GM23338 (cell line): Measurements from ENCODE around the gene ARFGEF2. TPM values are rescaled to one million over a fixed set of nuclear protein-coding genes. Genes with fewer than 3 reads are reported as not detected.

Experiments used
- ATAC-seq: fragments of 200-7000 bp; cut with Tn5 transposase; 3 replicates; pipeline ENCODE4 v1.9.1; 2020
- DNase-seq: peaks from one replicate; pipeline ENCODE4 v3.0.0-alpha.2; 2015; ENCODE audit warnings: low spot score
- H2AFZ ChIP-seq: fragments of 200-600 bp; sonication (generic); 2 replicates; pipeline ENCODE4 v1.8.0; 2016; ENCODE audit warnings: antibody characterized with exemption, mild to moderate bottlenecking, moderate library complexity
- H3F3A ChIP-seq: fragments of 200-600 bp; sonication (generic); replicated peaks from 2 replicates; pipeline ENCODE4 v1.8.0; 2017; ENCODE audit warnings: antibody characterized with exemption, mixed run types, low read depth
- H3K27ac ChIP-seq: fragments of 200-600 bp; sonication (generic); 2 replicates; pipeline ENCODE4 v1.6.1; 2016; ENCODE audit warnings: low read depth
- H3K27me3 ChIP-seq: fragments of 200-600 bp; sonication (generic); 2 replicates; pipeline ENCODE4 v1.8.0; 2016; ENCODE audit warnings: mild to moderate bottlenecking, mixed run types, moderate library complexity; ENCODE audit not compliant: insufficient read depth
- H3K36me3 ChIP-seq: fragments of 200-600 bp; sonication (generic); 2 replicates; pipeline ENCODE4 v1.8.0; 2016; ENCODE audit warnings: mild to moderate bottlenecking; ENCODE audit not compliant: insufficient read depth
- H3K4me1 ChIP-seq: fragments of 200-600 bp; sonication (generic); 2 replicates; pipeline ENCODE4 v1.8.0; 2016; ENCODE audit warnings: mild to moderate bottlenecking, moderate library complexity; ENCODE audit not compliant: insufficient read depth
- H3K4me2 ChIP-seq: fragments of 200-600 bp; sonication (generic); 2 replicates; pipeline ENCODE4 v1.7.1; 2017; ENCODE audit warnings: mixed run types
- H3K4me3 ChIP-seq: fragments of 200-600 bp; sonication (generic); 2 replicates; pipeline ENCODE4 v1.6.1; 2016; ENCODE audit warnings: mixed run types
- H3K79me2 ChIP-seq: fragments of 200-600 bp; sonication (generic); replicated peaks from 2 replicates; pipeline ENCODE4 v1.8.0; 2017; ENCODE audit warnings: mild to moderate bottlenecking; ENCODE audit not compliant: insufficient read depth
- H3K9me2 ChIP-seq: fragments of 200-600 bp; sonication (generic); 2 replicates; pipeline ENCODE4 v1.8.0; 2017; ENCODE audit not compliant: insufficient read depth
- H4K20me1 ChIP-seq: fragments of 200-600 bp; sonication (generic); replicated peaks from 2 replicates; pipeline ENCODE4 v1.8.0; 2017; ENCODE audit warnings: mild to moderate bottlenecking; ENCODE audit not compliant: insufficient read depth
- H3K27ac Mint-ChIP-seq: 2 replicates; pipeline ENCODE4 v1.8.0; 2020; ENCODE audit warnings: inconsistent platforms, mild to moderate bottlenecking, moderate library complexity, mixed read lengths
- H3K27me3 Mint-ChIP-seq: 3 replicates; pipeline ENCODE4 v1.8.0; 2022; ENCODE audit warnings: low read depth, mild to moderate bottlenecking, moderate library complexity, mixed read lengths, inconsistent platforms; ENCODE audit not compliant: insufficient read depth, poor library complexity
- H3K36me3 Mint-ChIP-seq: 3 replicates; pipeline ENCODE4 v1.8.0; 2021; ENCODE audit warnings: low read depth, mild to moderate bottlenecking, inconsistent platforms, moderate library complexity, mixed read lengths
- H3K4me1 Mint-ChIP-seq: 3 replicates; pipeline ENCODE4 v1.8.0; 2020; ENCODE audit warnings: mild to moderate bottlenecking, inconsistent platforms, mixed read lengths
- H3K4me3 Mint-ChIP-seq: 3 replicates; pipeline ENCODE4 v1.8.0; 2021; ENCODE audit warnings: moderate library complexity, mild to moderate bottlenecking, inconsistent platforms, mixed read lengths
- H3K9me3 Mint-ChIP-seq: 3 replicates; pipeline ENCODE4 v1.8.0; 2020; ENCODE audit warnings: moderate library complexity, mild to moderate bottlenecking, inconsistent platforms, mixed read lengths
- CTCF ChIP-seq, 2 experiments: fragments of 200-600 bp in 1 of 2; sonication (generic) in 1 of 2; conservative IDR thresholded peaks; 2 replicates each; pipeline versions ENCODE4 v1.5.1 to v1.6.1; 2016 to 2017; ENCODE audit warnings: antibody characterized with exemption in 2 of 2, low read depth in 2 of 2, mild to moderate bottlenecking in 2 of 2, moderate library complexity in 1 of 2
- EZH2 ChIP-seq: fragments of 200-600 bp; sonication (generic); IDR thresholded peaks from one replicate; pipeline ENCODE4 v1.8.0; 2017; ENCODE audit warnings: antibody characterized with exemption, mild to moderate bottlenecking, low read depth; ENCODE audit not compliant: unreplicated experiment
- JUNB ChIP-seq: IDR thresholded peaks from one replicate; pipeline ENCODE4 v1.6.1; 2016; ENCODE audit warnings: antibody characterized with exemption; ENCODE audit not compliant: unreplicated experiment
- STAT1 ChIP-seq: IDR thresholded peaks from one replicate; pipeline ENCODE4 v1.6.1; 2016; ENCODE audit warnings: antibody characterized with exemption; ENCODE audit not compliant: unreplicated experiment
- ZNF462 ChIP-seq: fragments of 250-450 bp; sonication (Bioruptor Pico); IDR thresholded peaks from 2 replicates; pipeline ENCODE4 v1.5.0; 2020; ENCODE audit warnings: mild to moderate bottlenecking, moderate library complexity
- polyA plus RNA-seq: library from polyadenylated mRNA; unstranded; fragments of >200 nt; fragmentation: Nextera tagmentation; extraction: Ambion mirVana; gene quantifications from 2 replicates; pipeline ENCODE4 v1.2.1, GENCODE V29; 2016
- total RNA-seq: library from RNA; depleted of rRNA; stranded (reverse); fragments of >200 nt; shearing (Covaris generic); gene quantifications from 2 replicates; pipeline ENCODE4 v1.2.3, GENCODE V29; 2014

ARFGEF2 gene
- total and polyA plus RNA-seq, 2 experiments from 2014 or later: 7.2 to 25.5 TPM

- no peak for TF ChIP-seq ZNF462 (CRISPR knock-in tag)
- TF ChIP-seq JUNB: no peak
- TF ChIP-seq EZH2: no peak
- no peak for TF ChIP-seq CTCF (conservative IDR thresholded peaks at IDR 0.05; ENCODE audit: low read depth in 2 of 2)
- TF ChIP-seq STAT1: no peak
These were observed 31.1 kb downstream of the ARFGEF2 start (continued) for GRCh38 chr20:48952656-48953055.

GRCh38 chr20:48953653-48954052, 32.1 kb downstream of the ARFGEF2 start:
- Mint-ChIP-seq H3K27ac (no peak overlapping the region), H3K4me1 (peaks cover 4% of the 10 kb centered on the region; the same call in 2 of the 3 replicates), H3K4me3 (no peak overlapping the region), H3K9me3 (no peaks in the 10 kb centered on the region), H3K36me3 (peaks cover 39% of the 10 kb centered on the region), H3K27me3 (no peaks in the 10 kb centered on the region)
- no peak for TF ChIP-seq JUNB
- no peak for TF ChIP-seq ZNF462 (CRISPR knock-in tag)
- Histone ChIP-seq H3K9me2 (no peaks in the 10 kb centered on the region), H3K79me2 (0 out of 2 replicates have a peak, but pooled peaks cover 4% of the 10 kb centered on the region), H3K4me3 (no peak overlapping the region), H3K27me3 (no peaks in the 10 kb centered on the region), H3K4me2 (no peak overlapping the region), H3K27ac (no peak overlapping the region), H2AFZ (no peak overlapping the region), H3K4me1 (no peaks in the 10 kb centered on the region), H4K20me1 (peaks cover 7% of the 10 kb centered on the region; the same call in 1 of the 2 replicates), H3K36me3 (peaks cover 9% of the 10 kb centered on the region), H3F3A (no peaks in the 10 kb centered on the region)
- no peak for ATAC-seq
- DNase-seq: no peak
